ENCODE data around the gene BHLHE41.
A peak's percentile ranks its signal among the peaks of the same experiment; 100 is the strongest.

DNA sequence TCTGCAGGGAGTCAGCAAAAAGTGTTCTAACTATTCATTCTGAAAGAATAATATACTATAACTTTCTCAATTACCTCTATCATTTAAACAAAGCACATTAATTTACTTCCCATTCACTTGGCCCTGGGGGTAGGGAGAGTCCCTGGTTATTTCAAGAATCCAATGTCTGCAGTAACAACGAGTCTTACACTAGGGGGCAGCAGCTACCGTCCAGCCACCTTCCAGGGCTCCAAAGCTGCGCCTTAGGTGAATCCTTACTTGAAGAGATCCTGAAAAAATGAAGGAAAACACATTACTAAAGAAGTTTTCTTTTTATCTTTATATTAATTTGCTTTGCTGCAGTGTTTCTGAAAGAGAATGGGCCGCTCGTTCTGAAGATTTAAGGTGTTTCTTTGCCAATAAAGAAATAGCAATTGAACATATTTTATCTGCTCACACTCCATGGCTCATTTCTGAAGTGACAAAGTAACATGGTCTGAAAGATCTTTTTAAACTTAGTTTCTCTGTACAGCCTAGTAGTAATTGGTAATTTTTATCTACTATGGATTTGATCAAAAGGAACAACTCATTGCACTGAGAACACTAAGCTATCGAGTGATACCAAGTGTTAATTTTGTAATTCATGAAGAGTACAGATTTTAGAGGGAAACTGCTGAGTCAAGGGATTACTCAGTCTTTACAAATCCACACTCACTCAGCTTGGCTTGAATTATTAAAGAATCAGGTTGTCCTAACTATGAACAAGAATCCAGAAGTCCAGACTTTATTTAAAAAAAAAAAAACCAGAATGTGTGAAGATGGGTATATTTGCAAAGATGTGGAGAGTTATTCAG, 27.6 kb downstream of the BHLHE41 start:
- TF ChIP-seq CTCF (IDR thresholded peaks at IDR 0.05; ENCODE audit: low read depth, low read length, missing input control) (peak; percentile 91), SP1 (IDR thresholded peaks at IDR 0.05) (no peak), FOXA1 (IDR thresholded peaks at IDR 0.05) (no peak)
- TF ChIP-seq, protein P1, sequence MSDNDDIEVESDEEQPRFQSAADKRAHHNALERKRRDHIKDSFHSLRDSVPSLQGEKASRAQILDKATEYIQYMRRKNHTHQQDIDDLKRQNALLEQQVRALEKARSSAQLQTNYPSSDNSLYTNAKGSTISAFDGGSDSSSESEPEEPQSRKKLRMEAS (IDR thresholded peaks at IDR 0.05) = no peak

Measured in liver (tissue), 3 donors.